SHP77 (cell line): ENCODE measurements around the gene TAF13.
A peak's percentile ranks its signal among the peaks of the same experiment; 100 is the strongest.
"Not testable (repeated sequence)": the region's sequence is repeated elsewhere in the genome, so short reads cannot be mapped to it uniquely, and the experiment has no call there.

ENCODE experiments used
- DNase-seq, 2 experiments: peaks; one replicate each; lab custom pipeline; 2025; lab: John Stamatoyannopoulos, UW

The TAF13 gene

GRCh38 chr1:109046671-109047070, 29.1 kb downstream of the TAF13 start:
- DNase-seq: no peak

GRCh38 chr1:109045595-109045994, 30.2 kb downstream of the TAF13 start:
- no peak for DNase-seq

DNA sequence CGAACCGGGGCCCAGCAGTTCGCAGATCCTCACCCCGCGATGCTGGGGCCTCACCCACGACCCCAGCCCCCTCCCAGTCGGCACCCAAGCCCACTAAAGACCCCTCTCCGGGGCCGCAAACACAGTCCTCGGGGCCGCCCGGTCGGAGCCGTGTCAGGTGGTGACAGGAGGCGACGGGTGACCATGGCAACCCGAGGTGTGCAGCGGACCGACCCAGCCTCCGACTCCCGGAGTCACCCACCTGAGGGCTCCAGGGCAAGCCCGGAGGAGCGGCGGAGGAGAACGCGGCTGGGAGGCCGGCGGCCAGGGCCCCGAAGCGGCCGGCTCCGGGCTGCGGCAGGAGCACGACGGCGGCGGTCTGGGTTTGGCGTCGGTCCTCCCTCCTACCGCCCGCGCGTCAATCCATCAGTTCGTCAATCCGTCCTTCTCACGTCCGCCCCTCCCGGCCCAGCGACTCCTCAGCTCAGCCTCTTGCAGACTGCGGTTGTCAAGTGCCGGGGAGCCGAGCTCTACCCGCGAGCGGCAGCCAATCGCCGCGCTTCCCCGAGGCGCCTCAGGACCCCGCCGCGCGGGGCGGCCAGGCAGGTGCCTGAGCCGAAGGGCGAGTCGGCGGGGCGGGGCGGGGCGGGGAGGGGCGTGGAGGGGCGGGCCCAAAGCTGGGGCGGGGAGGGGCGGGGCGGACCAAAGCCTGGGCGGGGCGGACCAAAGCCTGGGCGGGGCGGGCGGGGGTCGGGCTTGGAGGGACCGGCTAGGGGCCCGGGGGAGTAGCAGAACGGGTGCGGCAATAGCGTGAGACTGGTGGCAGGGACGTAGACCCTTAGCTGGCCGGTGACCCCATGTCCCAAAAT, 34.0 kb downstream of the TAF13 start, which contains the start of gene WDR47:
WDR47 (minus strand) TSS at position 482 of the 848 bp plus-strand sequence. CDS start 18,590 bp downstream, outside the sequence.
- DNase-seq: peak; percentile 80 to 94

DNA sequence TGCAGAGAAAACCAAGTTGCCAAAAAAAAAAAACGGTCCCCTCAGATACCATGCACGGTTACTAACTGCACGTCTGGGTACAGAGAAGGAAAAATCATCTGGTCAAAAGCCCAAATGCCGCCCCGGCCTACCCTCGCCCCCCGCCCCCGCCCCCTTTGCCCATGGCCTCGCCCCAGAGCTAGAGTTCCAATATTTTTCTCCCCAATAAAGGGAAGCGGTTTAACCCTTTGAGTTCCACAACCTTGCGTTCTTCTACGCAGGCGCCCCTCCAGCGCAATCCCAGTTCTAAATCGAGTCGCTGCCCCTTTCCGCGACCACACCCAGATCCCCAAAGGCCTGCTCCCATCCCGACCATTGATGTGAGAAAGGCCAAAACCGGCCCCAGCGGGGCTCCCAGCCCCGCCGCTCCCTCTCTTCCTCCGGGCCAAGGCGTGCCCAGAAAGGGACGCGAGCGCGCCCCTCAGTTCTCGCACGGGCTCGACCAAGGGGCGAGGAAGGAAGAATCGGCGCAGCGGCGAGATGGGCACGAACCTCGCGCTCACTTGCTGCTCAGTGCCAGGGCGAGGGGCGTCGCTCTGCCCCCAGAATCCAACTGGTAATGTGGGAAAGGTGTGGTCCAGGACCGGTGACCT, 34.7 kb downstream of the TAF13 start:
- peak; percentile 8 to 28 for DNase-seq

DNA sequence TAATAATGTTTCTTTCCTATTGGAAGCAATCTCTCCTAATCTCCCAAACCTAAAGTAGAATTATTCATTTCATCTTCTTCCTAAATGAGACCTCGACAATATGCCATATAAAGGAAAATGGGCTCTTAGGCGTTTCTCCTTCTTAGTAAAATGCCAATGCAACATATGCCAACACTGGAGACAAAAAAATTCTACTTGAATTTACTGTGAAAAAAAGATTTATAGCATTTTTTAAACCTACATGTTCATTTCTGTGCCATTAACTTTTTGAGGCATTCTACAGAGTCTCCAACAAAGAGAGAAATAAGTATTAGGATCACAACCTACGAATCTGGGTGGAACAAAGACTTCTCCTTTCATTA, 35.2 kb downstream of the TAF13 start:
- no peak for DNase-seq

GRCh38 chr1:109034382-109034781, 41.4 kb downstream of the TAF13 start:
- DNase-seq: no peak

- DNase-seq: not testable (repeated sequence)
Measured at GRCh38 chr1:109029493-109029892, 46.3 kb downstream of the TAF13 start.

DNA sequence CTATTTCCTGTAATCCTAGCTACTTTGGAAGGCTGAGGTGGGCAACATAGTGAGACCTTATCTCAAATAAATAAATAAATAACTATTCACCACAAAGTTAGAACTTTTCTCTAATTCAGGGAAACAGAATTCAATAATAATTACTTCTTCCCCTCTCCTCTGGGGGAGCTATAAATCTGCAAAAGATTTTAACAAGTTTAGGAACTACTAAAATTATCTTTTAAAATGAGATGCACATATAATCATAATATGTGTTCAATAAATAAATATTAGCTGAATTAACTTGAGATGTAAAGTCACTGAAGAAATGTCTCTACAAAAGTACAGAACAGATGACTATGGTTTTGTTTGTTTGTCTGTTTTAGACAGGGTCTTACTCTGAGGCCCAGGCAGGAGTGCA, 48.0 kb downstream of the TAF13 start:
- DNase-seq: no peak

GRCh38 chr1:109025694-109026093, 50.1 kb downstream of the TAF13 start:
- no peak for DNase-seq

GRCh38 chr1:109024646-109025045, 51.2 kb downstream of the TAF13 start:
- no peak for DNase-seq

DNA sequence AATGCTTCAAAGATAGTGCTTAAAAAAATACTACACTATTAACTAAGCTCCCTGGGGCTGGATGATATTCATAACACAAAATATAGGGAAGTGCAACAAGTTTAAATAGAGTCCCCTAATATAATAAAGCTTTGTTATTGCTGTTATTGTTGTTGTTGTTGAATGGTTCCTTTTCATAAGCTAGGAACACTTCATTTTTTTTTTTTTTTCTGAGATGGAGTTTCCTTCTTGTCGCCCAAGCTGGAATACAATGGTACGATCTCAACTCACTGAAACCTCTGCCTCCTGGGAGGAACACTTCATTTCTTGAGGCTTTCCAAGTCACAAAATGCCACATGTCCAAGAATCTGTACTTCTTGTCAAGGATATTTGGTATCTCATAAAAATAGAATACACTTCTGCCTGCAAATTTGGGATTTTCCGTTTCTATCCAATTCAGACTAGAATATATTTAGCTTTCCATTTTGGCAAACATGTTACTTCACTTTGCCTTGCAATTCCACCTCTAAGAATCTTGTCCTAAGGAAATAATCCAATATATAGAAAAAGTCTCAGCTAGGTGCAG, 55.0 kb downstream of the TAF13 start:
- no peak for DNase-seq

GRCh38 chr1:109017719-109018118, 58.1 kb downstream of the TAF13 start:
- DNase-seq: not testable (repeated sequence)

- no peak for DNase-seq
Measured at GRCh38 chr1:109017134-109017533, 58.7 kb downstream of the TAF13 start.
